Measurements from ENCODE around the gene TTC21B. TPM values are rescaled to one million over a fixed set of nuclear protein-coding genes. Genes with fewer than 3 reads are reported as not detected.

The TTC21B gene
- total RNA-seq, 1 donor from 2014 or later, result 38.4 TPM

GRCh38 chr2:165889158-165889557 lies 64.4 kb downstream of the TTC21B start:
- Mint-ChIP-seq H3K4me3 (peak overlapping the region; percentile 40), H3K27ac (ENCODE audit: unreplicated experiment) (peak overlapping the region; percentile 31), H3K9me3 (peaks cover 5% of the 10 kb centered on the region), H3K4me1 (peaks cover 70% of the 10 kb centered on the region), H3K36me3 (ENCODE audit: low read depth) (peaks cover 27% of the 10 kb centered on the region), H3K27me3 (ENCODE audit: low read depth) (no peaks in the 10 kb centered on the region)
- DNase-seq (ENCODE audit: low read depth, low spot score), result no peak
- TF ChIP-seq CTCF (conservative IDR thresholded peaks at IDR 0.05), result no peak

GRCh38 chr2:165888171-165888570 lies 65.4 kb downstream of the TTC21B start:
- Mint-ChIP-seq H3K4me3 (no peak overlapping the region), H3K4me1 (peaks cover 61% of the 10 kb centered on the region), H3K9me3 (no peaks in the 10 kb centered on the region), H3K27ac (ENCODE audit: unreplicated experiment) (no peak overlapping the region), H3K27me3 (ENCODE audit: low read depth) (no peaks in the 10 kb centered on the region), H3K36me3 (ENCODE audit: low read depth) (peaks cover 25% of the 10 kb centered on the region)
- TF ChIP-seq CTCF (conservative IDR thresholded peaks at IDR 0.05), result no peak
- DNase-seq (ENCODE audit: low read depth, low spot score), result no peak

- Mint-ChIP-seq H3K9me3 (no peaks in the 10 kb centered on the region), H3K4me3 (peak overlapping the region; percentile 44), H3K4me1 (peaks cover 52% of the 10 kb centered on the region), H3K27me3 (ENCODE audit: low read depth) (no peaks in the 10 kb centered on the region), H3K36me3 (ENCODE audit: low read depth) (peaks cover 25% of the 10 kb centered on the region), H3K27ac (ENCODE audit: unreplicated experiment) (peak overlapping the region; percentile 94)
- no peak for TF ChIP-seq CTCF (conservative IDR thresholded peaks at IDR 0.05)
- no peak for DNase-seq (ENCODE audit: low read depth, low spot score)
These were observed 67.0 kb downstream of the TTC21B start for GRCh38 chr2:165886487-165887146.

- peaks cover 9% of the 10 kb centered on the region for H3K36me3 Mint-ChIP-seq (ENCODE audit: low read depth)
- H3K27ac Mint-ChIP-seq (ENCODE audit: unreplicated experiment), result no peak overlapping the region
- no peaks in the 10 kb centered on the region for H3K9me3 Mint-ChIP-seq
- no peaks in the 10 kb centered on the region for H3K27me3 Mint-ChIP-seq (ENCODE audit: low read depth)
- no peak overlapping the region for H3K4me3 Mint-ChIP-seq
- H3K4me1 Mint-ChIP-seq, result peaks cover 14% of the 10 kb centered on the region
- no peak for TF ChIP-seq CTCF (conservative IDR thresholded peaks at IDR 0.05)
- no peak for DNase-seq (ENCODE audit: low read depth, low spot score)
These were observed 75.7 kb downstream of the TTC21B start for GRCh38 chr2:165877565-165878550.

GRCh38 chr2:165876712-165877111 lies 76.9 kb downstream of the TTC21B start:
- H3K27ac Mint-ChIP-seq (ENCODE audit: unreplicated experiment), result no peak overlapping the region

More at GRCh38 chr2:165876712-165877111, 76.9 kb downstream of the TTC21B start:
- Mint-ChIP-seq H3K4me1 (peaks cover 15% of the 10 kb centered on the region), H3K27me3 (ENCODE audit: low read depth) (no peaks in the 10 kb centered on the region), H3K4me3 (no peak overlapping the region), H3K9me3 (no peaks in the 10 kb centered on the region), H3K36me3 (ENCODE audit: low read depth) (peaks cover 6% of the 10 kb centered on the region)
- no peak for DNase-seq (ENCODE audit: low read depth, low spot score)
- TF ChIP-seq CTCF (conservative IDR thresholded peaks at IDR 0.05), result no peak

All from neural crest cell (in vitro differentiated cells).